Ascending aorta (tissue), 2 donors: ENCODE measurements around the gene CHI3L1. TPM values are rescaled to one million over a fixed set of nuclear protein-coding genes. Genes with fewer than 3 reads are reported as not detected.

Source experiments
- DNase-seq, 2 donors: peaks; one replicate each; pipeline ENCODE4 v3.0.0-alpha.2; 2019; ENCODE audit warnings: low spot score in 2 of 2
- H3K27ac ChIP-seq, 2 donors: fragments of 200-600 bp; sonication (generic); one replicate each; pipeline ENCODE4 v1.5.1; 2016 to 2017; ENCODE audit warnings: mild to moderate bottlenecking in 1 of 2
- H3K27me3 ChIP-seq: fragments of 200-600 bp; sonication (generic); one replicate; pipeline ENCODE4 v1.5.1; 2017
- H3K36me3 ChIP-seq, 2 donors: fragments of 200-600 bp; sonication (generic); one replicate each; pipeline ENCODE4 v1.5.1; 2016
- H3K4me1 ChIP-seq, 2 donors: fragments of 200-600 bp; sonication (generic); one replicate each; pipeline ENCODE4 v1.5.1; 2016 to 2017; ENCODE audit warnings: mild to moderate bottlenecking in 1 of 2
- H3K4me3 ChIP-seq, 2 donors: fragments of 200-600 bp; sonication (generic); one replicate each; pipeline ENCODE4 v1.5.1; 2016 to 2017; ENCODE audit warnings: mild to moderate bottlenecking in 1 of 2
- H3K9me3 ChIP-seq, 2 donors: fragments of 200-600 bp; sonication (generic); one replicate each; pipeline ENCODE4 v1.5.1; 2016
- intact Hi-C: fragments of 100-400 bp; cut with DNase I; formaldehyde crosslinking; loops from one replicate; pipeline ENCODE4 v1.15.1; 2023
- total RNA-seq: library from RNA; depleted of rRNA; stranded (reverse); fragments of >200 nt; gene quantifications from one replicate; pipeline ENCODE4 v1.1.0, GENCODE V29; 2016
- TF ChIP-seq, protein P1 (sequence below), 3 experiments: fragments of 200-600 bp in 2 of 3; fragments of 450-650 bp in 1 of 3; sonication (generic) in 2 of 3; IDR thresholded peaks; one replicate each; pipeline ENCODE4 v1.5.1; 2016 to 2019; ENCODE audit warnings: antibody characterized with exemption in 3 of 3, mild to moderate bottlenecking in 1 of 3, moderate library complexity in 1 of 3

CHI3L1 gene
- total RNA-seq, 1 donor from 2014 or later = 73.8 TPM

DNA sequence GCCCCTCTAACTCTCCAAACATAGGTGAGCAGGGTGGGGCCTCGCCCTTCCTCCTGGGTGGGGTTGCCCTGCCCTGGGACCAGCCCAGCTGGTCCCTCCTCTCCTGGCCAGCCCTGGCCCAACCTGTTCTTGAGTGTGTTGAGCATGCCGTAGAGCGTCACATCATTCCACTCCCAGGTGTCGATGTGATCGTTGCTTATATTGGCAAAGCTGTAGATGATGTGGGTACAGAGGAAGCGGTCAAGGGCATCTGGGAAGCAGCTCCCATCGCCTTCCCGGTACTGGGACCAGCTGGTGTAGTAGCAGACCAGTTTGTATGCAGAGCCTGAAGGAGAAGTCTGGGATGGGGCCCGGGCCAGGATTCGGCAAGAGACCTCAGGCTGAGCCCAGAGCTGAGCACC, 1.4 kb downstream of the CHI3L1 start:
- TF ChIP-seq, protein P1, sequence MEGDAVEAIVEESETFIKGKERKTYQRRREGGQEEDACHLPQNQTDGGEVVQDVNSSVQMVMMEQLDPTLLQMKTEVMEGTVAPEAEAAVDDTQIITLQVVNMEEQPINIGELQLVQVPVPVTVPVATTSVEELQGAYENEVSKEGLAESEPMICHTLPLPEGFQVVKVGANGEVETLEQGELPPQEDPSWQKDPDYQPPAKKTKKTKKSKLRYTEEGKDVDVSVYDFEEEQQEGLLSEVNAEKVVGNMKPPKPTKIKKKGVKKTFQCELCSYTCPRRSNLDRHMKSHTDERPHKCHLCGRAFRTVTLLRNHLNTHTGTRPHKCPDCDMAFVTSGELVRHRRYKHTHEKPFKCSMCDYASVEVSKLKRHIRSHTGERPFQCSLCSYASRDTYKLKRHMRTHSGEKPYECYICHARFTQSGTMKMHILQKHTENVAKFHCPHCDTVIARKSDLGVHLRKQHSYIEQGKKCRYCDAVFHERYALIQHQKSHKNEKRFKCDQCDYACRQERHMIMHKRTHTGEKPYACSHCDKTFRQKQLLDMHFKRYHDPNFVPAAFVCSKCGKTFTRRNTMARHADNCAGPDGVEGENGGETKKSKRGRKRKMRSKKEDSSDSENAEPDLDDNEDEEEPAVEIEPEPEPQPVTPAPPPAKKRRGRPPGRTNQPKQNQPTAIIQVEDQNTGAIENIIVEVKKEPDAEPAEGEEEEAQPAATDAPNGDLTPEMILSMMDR (IDR thresholded peaks at IDR 0.05) = no peak
- DNase-seq = no peak
- H3K4me3 ChIP-seq = no peak overlapping the region
- H3K9me3 ChIP-seq = no peaks in the 10 kb centered on the region
- intact Hi-C loops = no loop called here
- H3K27me3 ChIP-seq = no peaks in the 10 kb centered on the region
- H3K27ac ChIP-seq = no peak overlapping the region
- no peaks in the 10 kb centered on the region for H3K4me1 ChIP-seq
- H3K36me3 ChIP-seq = no peaks in the 10 kb centered on the region

DNA sequence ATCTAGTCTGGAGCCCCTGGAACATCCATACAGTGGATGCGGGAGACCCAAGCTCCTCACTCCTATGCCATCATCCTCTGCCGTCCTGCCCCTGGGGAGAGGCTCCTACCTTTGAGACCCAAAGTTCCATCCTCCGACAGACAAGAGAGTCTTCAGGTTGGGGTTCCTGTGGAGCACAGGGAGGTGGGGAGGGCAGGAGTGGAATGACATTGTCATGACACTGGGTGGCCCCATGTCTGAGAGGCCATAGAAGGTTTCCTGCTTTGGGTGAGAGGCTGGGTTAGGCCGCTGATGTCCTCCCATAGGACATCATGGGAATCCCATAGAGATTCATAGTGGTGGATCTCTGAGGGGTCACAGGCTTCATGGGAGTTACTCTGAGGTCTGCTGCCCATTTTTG, 2.0 kb downstream of the CHI3L1 start:
- H3K36me3 ChIP-seq = no peaks in the 10 kb centered on the region
- no peak for DNase-seq
- TF ChIP-seq, protein P1 (IDR thresholded peaks at IDR 0.05) = no peak
- H3K9me3 ChIP-seq = no peaks in the 10 kb centered on the region
- no peaks in the 10 kb centered on the region for H3K27me3 ChIP-seq
- H3K4me3 ChIP-seq = no peak overlapping the region
- H3K27ac ChIP-seq = no peak overlapping the region
- intact Hi-C loops = no loop called here
- H3K4me1 ChIP-seq = no peaks in the 10 kb centered on the region

DNA sequence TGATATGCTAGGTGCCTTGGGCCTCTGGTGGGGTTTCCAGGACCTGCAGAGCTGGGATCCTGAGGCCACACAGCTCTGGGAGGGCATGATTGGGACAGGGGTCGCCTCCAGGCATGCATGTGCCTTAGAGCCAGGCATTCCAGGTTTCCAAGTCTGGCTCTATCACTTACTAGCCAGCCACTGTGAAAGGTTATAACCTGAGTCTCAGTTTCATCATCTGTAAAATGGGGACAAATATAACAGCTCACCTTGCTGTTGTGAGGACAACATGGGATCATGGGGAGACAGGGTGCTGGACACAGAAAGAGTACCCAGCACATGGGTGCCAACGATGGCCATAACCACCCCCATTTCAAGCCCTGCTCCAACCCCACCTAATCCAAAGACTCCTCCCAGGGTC, 2.7 kb downstream of the CHI3L1 start:
- Histone ChIP-seq H3K27me3 (no peaks in the 10 kb centered on the region), H3K9me3 (no peaks in the 10 kb centered on the region), H3K4me1 (no peaks in the 10 kb centered on the region), H3K4me3 (no peak overlapping the region), H3K36me3 (no peaks in the 10 kb centered on the region), H3K27ac (no peak overlapping the region)
- TF ChIP-seq, protein P1 (IDR thresholded peaks at IDR 0.05) = no peak
- no peak for DNase-seq
- intact Hi-C loops = no loop called here

DNA sequence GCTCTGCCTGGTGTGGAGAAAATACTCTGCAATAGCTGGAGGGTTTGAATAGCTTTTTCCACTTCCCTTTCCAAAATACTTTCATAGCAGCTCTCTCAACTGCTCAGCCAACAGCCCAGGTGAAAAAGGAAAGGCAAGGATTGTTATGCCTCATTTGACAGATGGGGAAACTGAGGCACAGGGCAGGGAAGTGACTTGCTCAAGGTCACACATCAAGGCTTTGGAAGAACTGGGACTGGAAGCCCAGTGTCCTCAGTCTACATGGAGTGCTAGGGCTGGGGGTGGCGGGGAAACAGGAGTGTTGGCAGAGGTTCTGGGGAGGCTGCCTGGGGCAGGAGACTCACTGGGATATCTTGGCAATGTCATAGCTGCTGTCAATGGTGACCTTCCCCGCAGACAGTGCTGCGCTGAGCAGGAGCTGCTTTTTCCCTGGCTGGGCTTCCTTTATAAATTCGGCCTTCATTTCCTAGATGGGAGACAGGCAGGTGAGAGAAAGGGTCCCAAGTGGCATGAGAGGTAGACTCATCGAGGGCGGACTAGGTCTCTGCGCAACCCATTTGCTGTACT, 4.0 kb downstream of the CHI3L1 start:
- intact Hi-C loops = no loop called here
- H3K4me3 ChIP-seq = no peak overlapping the region
- TF ChIP-seq, protein P1 (IDR thresholded peaks at IDR 0.05) = no peak
- H3K9me3 ChIP-seq = no peaks in the 10 kb centered on the region
- H3K4me1 ChIP-seq = no peaks in the 10 kb centered on the region
- H3K36me3 ChIP-seq = no peaks in the 10 kb centered on the region
- DNase-seq = no peak
- no peaks in the 10 kb centered on the region for H3K27me3 ChIP-seq
- no peak overlapping the region for H3K27ac ChIP-seq

DNA sequence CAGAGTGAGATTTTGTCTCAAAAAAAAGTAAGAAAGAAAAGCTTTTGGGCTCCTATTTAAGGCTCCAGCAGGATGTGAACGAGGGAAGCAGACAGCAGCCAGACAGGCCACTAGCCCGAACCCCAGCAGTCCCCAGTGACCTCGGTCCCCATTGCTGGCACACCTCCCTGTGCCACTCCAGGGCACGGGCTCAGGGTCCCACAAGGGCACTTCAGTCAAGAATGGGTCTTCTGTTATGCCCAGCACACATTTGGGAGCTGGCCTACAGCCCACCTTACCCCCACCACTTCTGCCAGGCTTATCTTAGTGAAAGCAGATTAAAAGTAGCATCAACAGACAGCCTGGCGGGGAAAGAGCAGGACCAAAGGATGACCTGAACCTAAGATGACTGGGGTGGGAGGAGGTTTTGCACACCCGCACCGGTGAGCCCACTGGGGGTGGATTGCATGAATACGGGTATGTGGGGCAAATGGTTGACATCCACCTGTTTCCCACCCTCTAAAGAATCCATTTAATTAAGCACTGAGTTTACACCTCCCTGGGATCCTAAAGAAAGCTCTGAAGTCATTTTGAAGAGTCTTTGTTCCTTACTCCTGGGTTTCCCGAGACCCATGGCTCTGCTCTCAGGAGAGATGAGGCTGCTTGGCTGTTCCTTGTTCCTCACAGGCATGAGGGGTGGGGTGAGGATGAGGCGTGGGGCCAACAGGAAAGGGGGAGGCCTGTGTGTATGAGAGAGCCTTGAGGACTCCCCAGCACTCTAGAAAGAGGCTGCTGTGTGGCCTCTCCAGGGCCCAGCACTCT, 4.7 kb downstream of the CHI3L1 start:
- intact Hi-C loops = no loop called here
- no peaks in the 10 kb centered on the region for H3K27me3 ChIP-seq
- H3K4me3 ChIP-seq = no peak overlapping the region
- TF ChIP-seq, protein P1 (IDR thresholded peaks at IDR 0.05) = no peak
- H3K9me3 ChIP-seq = no peaks in the 10 kb centered on the region
- no peak overlapping the region for H3K27ac ChIP-seq
- H3K4me1 ChIP-seq = no peaks in the 10 kb centered on the region
- H3K36me3 ChIP-seq = no peaks in the 10 kb centered on the region
- DNase-seq = no peak
